Posterior vena cava (tissue), 2 donors: ENCODE results near the gene PPP3CA. TPM values are rescaled to one million over a fixed set of nuclear protein-coding genes. Genes with fewer than 3 reads are reported as not detected.
"Not testable (repeated sequence)": the region's sequence is repeated elsewhere in the genome, so short reads cannot be mapped to it uniquely, and the experiment has no call there.

ENCODE experiments used
- DNase-seq: peaks from one replicate; pipeline ENCODE4 v3.0.0-alpha.2; 2020; ENCODE audit warnings: low spot score
- intact Hi-C, 2 donors: fragments of 100-400 bp; cut with DNase I; formaldehyde crosslinking; loops; one replicate each; pipeline versions ENCODE4 v1.14.1 to v1.14.2; 2022 to 2023
- total RNA-seq, 2 donors: library from RNA; stranded (reverse); fragmentation: NEBNext Ultra II Directional; extraction: Animal tissue kit (Norgen Biotek cat#: 25700); gene quantifications; one replicate each; pipeline ENCODE4 v1.2.1, GENCODE V29; 2021
- donor health status: DM: yes; HTN: yes; CAD: no.
- donor health status: DM: yes; HTN: yes; CAD: no.

Gene PPP3CA
- total RNA-seq, 2 donors from 2014 or later: 45.2 to 58.2 TPM

DNA sequence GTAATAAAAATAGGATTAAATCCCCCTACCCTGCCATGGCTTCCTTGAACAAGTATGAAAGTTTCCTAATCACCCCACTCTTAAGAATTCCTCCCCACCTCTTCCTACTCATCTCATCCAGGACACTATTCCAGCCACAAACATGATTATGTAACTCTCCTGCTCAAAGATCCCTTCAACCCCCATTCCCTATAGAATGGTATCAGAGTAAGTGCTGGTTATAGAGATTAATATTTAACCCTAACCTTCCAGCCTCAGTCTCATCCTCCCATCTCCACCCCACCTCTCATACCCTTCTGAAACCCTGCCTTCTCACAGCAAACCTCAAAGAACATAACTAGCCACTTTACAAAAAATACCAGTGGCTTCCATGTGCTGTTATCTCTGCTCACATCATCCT, 155.1 kb downstream of the PPP3CA start:
- no peak for DNase-seq
- intact Hi-C loops: loop anchor here in 1 of 2 donors (2.0 kb wide), 1 partner anchor 69 kb away; no protein-coding TSS in a partner anchor

DNA sequence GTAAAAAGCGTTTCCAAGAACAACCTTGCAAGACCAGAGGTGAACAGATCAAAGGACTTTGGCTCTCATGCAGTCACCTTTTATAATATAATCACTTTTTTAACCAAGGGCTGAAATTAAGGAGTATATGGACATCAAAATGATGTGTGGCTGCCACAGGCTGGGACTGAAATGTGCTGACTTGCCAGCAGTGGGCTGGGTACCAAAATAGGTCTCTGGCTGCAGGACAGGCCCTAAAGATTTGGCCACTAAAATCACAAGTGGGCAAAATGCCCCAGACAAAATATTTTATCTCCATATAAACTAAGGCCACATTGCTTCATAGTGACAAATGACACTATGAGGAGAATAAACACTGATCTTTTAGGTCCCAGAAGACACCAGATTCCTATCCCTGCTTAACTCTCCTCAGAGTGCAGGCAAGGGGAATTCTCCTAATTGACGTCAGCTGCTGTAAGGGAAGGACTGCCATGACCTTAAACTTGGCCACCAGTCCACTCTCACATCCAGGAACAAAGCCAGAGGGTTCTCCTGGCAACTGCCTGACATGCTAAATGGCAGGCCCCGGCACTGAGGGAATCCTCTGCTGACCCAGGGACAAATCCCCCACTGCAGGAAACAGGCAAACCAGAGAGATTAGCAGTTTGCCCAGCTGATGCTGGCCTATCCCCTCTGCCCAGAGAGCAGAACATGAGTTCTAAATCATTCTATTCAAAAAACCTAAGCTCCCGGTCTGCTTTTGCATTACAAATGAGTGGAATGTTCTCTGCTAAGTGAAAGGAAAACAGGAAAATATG, 155.8 kb downstream of the PPP3CA start:
- intact Hi-C loops: loop anchor here in 1 of 2 donors (2.0 kb wide), 1 partner anchor 69 kb away; no protein-coding TSS in a partner anchor
- peak; percentile 90 for DNase-seq

DNA sequence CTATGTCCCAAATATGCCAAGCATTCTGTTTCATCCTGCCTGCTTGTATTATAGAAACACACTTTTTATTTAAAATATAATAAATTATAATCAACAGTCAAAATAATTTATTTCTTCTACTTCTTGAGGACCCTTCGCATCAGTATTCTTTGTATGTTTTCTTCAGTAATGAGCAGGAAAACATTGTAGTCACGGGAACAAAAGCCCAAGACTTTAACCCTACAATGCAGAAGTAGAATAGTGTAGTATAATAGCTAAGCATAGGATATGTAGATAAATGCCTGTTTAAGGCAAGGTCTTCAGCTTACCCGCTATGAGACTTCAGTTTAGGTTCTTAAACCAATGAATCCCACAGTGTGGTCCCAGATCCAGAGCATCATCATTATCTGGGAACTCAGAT, 156.6 kb downstream of the PPP3CA start:
- no peak for DNase-seq
- intact Hi-C loops: no loop called here

GRCh38 chr4:101188906-101189305, 158.4 kb downstream of the PPP3CA start:
- intact Hi-C loops: no loop called here

DNA sequence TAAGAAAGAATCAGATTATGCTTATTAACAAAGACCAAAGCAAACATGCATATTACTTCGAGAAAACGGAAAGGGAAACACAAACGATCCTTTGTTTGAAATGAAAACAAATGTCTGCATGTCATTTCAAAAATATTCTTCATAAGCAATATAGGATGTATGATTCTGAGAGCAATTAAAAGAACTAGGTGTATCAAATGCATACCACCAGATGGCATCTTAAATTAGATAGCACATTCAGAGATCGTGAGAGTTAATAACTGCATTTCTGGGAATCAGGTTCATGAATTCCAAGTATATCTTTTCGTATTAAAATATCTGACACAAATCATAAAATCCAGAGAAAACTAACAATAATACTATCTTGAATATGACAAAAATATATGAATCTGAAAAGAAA, 159.5 kb downstream of the PPP3CA start:
- intact Hi-C loops: no loop called here
- DNase-seq: no peak

More at GRCh38 chr4:101188906-101189305, 158.4 kb downstream of the PPP3CA start:
- DNase-seq: no peak

GRCh38 chr4:101186567-101187184, 160.7 kb downstream of the PPP3CA start:
- intact Hi-C loops: no loop called here
- no peak for DNase-seq

DNA sequence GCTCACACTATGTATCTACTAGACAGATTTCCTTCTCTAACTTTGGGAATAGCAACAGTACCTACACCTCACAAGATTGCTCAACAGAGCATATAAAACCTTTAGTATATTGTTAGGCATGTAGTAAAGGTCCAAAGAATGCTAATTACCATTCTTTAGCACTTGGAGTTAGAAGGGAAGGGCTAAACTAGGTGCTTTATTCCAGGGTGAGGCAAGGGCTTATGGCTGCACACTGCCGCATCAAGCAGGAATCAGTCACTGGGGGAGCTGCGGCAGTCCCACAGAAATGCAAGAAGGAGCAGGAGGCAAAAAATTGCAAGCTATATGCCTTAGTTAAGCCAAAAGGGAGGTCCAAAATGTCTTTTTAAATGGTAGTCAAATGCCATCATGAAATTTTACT, 162.7 kb downstream of the PPP3CA start:
- DNase-seq: no peak
- intact Hi-C loops: no loop called here

DNA sequence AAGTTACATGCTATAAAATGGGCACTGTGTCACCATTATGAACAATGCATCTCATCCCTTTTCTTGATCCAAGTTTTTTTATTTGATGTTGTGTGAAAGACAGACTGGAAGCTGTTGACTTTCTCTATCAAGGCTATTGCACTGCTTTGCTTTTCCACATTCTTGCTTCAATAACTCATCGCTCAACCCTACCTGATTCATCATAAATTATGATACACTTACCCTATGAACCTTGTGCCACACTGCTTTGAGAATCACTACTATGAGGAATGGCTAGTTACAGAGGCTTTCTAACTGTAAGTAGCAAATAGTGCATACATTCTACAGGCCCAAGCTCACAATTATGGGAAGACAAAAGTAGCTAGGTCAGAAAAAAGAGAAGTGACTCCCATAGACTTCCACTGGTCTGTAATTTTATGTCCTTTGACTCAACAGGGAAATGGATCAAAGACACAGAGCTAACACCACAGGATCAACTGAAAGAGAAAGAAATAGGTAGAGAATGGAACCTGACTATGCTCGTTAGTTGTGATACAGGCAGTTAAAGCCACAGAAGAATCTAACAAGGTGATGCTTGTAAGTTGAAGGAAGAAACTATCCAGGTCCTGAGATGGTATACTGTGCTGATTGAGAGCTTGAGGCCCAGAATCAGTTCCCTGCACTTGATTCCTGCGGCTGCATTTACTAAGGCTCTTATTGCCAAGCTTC, 163.5 kb downstream of the PPP3CA start:
- intact Hi-C loops: no loop called here
- DNase-seq: no peak

DNA sequence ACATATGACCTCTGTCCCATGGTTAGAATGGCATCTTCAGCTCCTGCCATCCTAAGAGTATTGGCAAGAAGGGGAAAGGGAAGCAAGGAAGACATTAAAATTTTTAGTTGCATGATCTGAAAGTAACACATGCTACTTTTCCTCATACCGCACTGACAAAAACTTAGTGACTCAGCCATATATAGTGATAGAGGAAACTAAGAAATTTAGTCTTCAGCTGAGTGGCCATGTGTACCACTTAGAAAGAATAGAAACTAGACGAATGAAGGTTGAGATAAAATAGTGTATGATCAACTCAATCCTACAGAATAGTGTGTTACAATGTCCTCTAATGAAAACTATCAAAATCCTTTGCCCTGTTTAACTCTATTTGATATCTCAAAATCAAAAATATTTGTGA, 164.1 kb downstream of the PPP3CA start:
- intact Hi-C loops: no loop called here
- no peak for DNase-seq

- DNase-seq, intact Hi-C loops: not testable (repeated sequence)
These were observed 164.6 kb downstream of the PPP3CA start for GRCh38 chr4:101182688-101183087.

- DNase-seq: no peak
- intact Hi-C loops: no loop called here
These were observed 168.6 kb downstream of the PPP3CA start for GRCh38 chr4:101178731-101179130.

- DNase-seq: no peak
- intact Hi-C loops: no loop called here
These were observed 170.2 kb downstream of the PPP3CA start for GRCh38 chr4:101177154-101177553.

GRCh38 chr4:101175896-101176676, 171.2 kb downstream of the PPP3CA start:
- intact Hi-C loops: no loop called here
- DNase-seq: no peak

GRCh38 chr4:101174679-101175345, 172.5 kb downstream of the PPP3CA start:
- intact Hi-C loops: no loop called here
- no peak for DNase-seq

DNA sequence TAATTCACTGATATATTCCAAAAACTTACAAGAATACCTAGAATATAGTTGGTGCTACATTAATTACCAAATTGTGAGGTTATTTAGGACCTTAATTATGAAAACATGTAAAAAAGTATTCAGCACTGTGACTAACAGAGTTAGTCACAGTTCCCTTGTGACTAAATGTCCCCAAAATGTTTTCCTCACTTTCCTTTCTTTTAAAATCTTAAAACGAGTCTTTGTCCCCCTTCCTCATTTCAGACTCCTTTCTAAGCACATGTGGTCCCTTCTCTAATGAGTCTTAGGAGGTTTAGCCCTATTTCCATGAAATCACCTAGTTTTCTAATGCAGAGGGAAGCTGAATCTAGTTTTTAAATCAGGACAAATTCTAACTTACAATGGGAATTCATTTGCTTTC, 175.0 kb downstream of the PPP3CA start:
- DNase-seq: no peak
- intact Hi-C loops: no loop called here

DNA sequence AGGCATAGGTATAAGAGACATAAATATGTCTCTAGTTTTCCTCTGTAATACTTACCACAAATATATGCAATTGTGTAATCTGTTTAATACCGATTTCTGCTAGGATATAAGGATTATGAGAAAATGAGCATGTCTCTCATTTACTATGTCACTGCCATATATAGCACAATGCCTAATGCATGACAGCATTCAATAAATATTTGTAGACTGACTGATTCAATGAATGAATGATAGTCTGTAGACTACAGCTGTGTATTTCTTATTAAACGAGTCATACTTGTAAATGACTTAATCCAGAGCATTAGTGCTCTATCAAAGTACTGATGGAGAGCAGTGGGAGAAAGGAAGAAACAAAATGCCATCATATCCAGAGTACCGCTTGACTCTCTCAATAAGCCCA, 175.6 kb downstream of the PPP3CA start:
- intact Hi-C loops: no loop called here

DNA sequence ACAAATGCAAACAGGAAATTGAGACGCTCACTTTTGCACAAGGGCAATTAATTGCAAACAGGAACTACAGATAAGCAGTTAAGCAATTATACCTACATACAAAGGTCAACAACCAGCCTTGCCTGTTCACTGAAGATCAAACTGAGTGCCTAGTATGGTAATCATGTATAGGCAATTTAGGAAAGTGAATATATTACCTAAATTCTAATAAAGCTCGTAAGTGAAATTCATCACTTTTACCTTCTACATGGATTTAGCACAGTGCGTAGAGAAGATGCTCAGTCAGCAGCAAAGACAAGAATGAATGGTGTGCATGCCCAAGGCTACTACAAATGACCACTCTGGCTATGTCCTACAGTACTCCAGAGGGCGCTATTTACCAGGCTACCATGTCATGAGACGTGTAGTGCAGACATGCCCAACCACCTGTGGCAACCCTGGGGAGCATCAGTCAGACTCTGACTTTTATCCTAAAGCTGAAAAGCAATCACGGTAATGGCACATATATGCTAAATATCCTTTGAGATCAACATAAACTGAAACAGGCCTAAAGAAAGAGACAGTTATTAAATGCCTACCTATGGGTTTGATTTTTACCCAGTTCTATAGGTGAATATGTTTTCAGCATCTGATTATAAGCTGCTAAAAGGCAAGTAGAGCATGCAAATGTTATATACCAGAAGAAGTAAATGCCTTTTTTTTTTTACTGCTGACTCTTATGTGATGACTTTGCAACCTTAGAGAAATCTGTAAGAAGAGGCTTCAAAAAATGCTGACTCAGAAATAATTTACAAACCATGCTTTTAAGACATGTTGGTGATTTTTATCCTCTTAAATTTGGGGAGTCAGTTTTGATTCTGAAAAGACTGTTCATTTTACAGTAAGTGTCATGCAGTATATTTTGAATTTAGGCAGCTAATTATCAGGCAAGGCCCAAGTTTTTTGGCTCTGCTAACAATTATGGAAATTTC, 178.0 kb downstream of the PPP3CA start:
- intact Hi-C loops: no loop called here
- no peak for DNase-seq

More for the DNA sequence above, 175.6 kb downstream of the PPP3CA start:
- no peak for DNase-seq

GRCh38 chr4:101163936-101164335, 183.4 kb downstream of the PPP3CA start:
- DNase-seq: no peak
- intact Hi-C loops: no loop called here
